GM19351 (cell line): ENCODE data around the gene NAA16.

Experiments
- ATAC-seq: cut with Tn5 transposase; IDR thresholded peaks from one replicate; pipeline ENCODE4 v1.9.1; 2021; ENCODE audit warnings: mild to moderate bottlenecking, moderate library complexity; ENCODE audit not compliant: unreplicated experiment

NAA16 gene

GRCh38 chr13:41302743-41303142, 8.3 kb upstream of the NAA16 start:
- no peak for ATAC-seq

- no peak for ATAC-seq
These were observed 6.5 kb upstream of the NAA16 start for GRCh38 chr13:41304551-41304950.

- ATAC-seq: no peak
These were observed 4.6 kb upstream of the NAA16 start for GRCh38 chr13:41306271-41307145.

- no peak for ATAC-seq
These were observed 3.0 kb upstream of the NAA16 start for GRCh38 chr13:41307884-41308640.

- peak; percentile 51 for ATAC-seq
These were observed 524 bp downstream of the NAA16 start for GRCh38 chr13:41311406-41312175.

- ATAC-seq: no peak
These were observed 1.1 kb downstream of the NAA16 start for GRCh38 chr13:41312176-41312500.

- no peak for ATAC-seq
These were observed 2.0 kb downstream of the NAA16 start for GRCh38 chr13:41313117-41313516.

GRCh38 chr13:41313659-41314197, 2.7 kb downstream of the NAA16 start:
- no peak for ATAC-seq

- no peak for ATAC-seq
These were observed 4.5 kb downstream of the NAA16 start for GRCh38 chr13:41315443-41316047.

- ATAC-seq: no peak
These were observed 6.2 kb downstream of the NAA16 start for GRCh38 chr13:41317243-41317642.

- ATAC-seq: no peak
These were observed 14.7 kb downstream of the NAA16 start for GRCh38 chr13:41325752-41326151.

- ATAC-seq: no peak
These were observed 15.6 kb downstream of the NAA16 start for GRCh38 chr13:41326661-41327060.

- ATAC-seq: no peak
These were observed 17.1 kb downstream of the NAA16 start for GRCh38 chr13:41327994-41328790.

GRCh38 chr13:41332829-41333228, 21.8 kb downstream of the NAA16 start:
- no peak for ATAC-seq

- ATAC-seq: no peak
These were observed 23.7 kb downstream of the NAA16 start for GRCh38 chr13:41334810-41335209.

GRCh38 chr13:41344358-41344757, 33.3 kb downstream of the NAA16 start:
- ATAC-seq: no peak

GRCh38 chr13:41345165-41345913, 34.3 kb downstream of the NAA16 start:
- ATAC-seq: no peak

- ATAC-seq: no peak
These were observed 35.0 kb downstream of the NAA16 start for GRCh38 chr13:41345914-41346589.
